HG03460 (cell line): Measurements from ENCODE around the gene BCOR.

ENCODE experiments used
- ATAC-seq: cut with Tn5 transposase; IDR thresholded peaks from one replicate; pipeline ENCODE4 v1.9.1; 2021; ENCODE audit not compliant: unreplicated experiment

BCOR gene

GRCh38 chrX:40099055-40099958 is 1.5 kb upstream of the BCOR start:
- ATAC-seq = peak; percentile 32

GRCh38 chrX:40098264-40099054 is 701 bp upstream of the BCOR start:
- ATAC-seq = peak; percentile 31

- ATAC-seq = no peak
Observed at GRCh38 chrX:40097141-40097503, 636 bp downstream of the BCOR start.

- ATAC-seq = no peak
Observed at GRCh38 chrX:40096395-40097091, 1.2 kb downstream of the BCOR start.

GRCh38 chrX:40095583-40096394 is 2.0 kb downstream of the BCOR start:
- no peak for ATAC-seq

- no peak for ATAC-seq
Observed at GRCh38 chrX:40094900-40095582, 2.7 kb downstream of the BCOR start.

GRCh38 chrX:40094041-40094899 is 3.5 kb downstream of the BCOR start:
- ATAC-seq = no peak

GRCh38 chrX:40093586-40093985 is 4.2 kb downstream of the BCOR start:
- ATAC-seq = no peak

- no peak for ATAC-seq
Observed at GRCh38 chrX:40092808-40093435, 4.8 kb downstream of the BCOR start.

- ATAC-seq = no peak
Observed at GRCh38 chrX:40091691-40092421, 5.9 kb downstream of the BCOR start.

GRCh38 chrX:40090961-40091360 is 6.8 kb downstream of the BCOR start:
- ATAC-seq = no peak

- ATAC-seq = no peak
Observed at GRCh38 chrX:40090050-40090804, 7.5 kb downstream of the BCOR start.

GRCh38 chrX:40088803-40089540 is 8.8 kb downstream of the BCOR start:
- no peak for ATAC-seq

GRCh38 chrX:40088299-40088625 is 9.5 kb downstream of the BCOR start:
- no peak for ATAC-seq

GRCh38 chrX:40087425-40088298 is 10.1 kb downstream of the BCOR start:
- ATAC-seq = no peak
